ENCODE results near the gene AKR1C4. TPM values are rescaled to one million over a fixed set of nuclear protein-coding genes. Genes with fewer than 3 reads are reported as not detected.
"Not testable (repeated sequence)": the region's sequence is repeated elsewhere in the genome, so short reads cannot be mapped to it uniquely, and the experiment has no call there.

AKR1C4 gene
- total RNA-seq, 6 experiments from 2014 or later: not detected

- Mint-ChIP-seq H3K36me3 (ENCODE audit: low read depth) (no peaks in the 10 kb centered on the region), H3K4me1 (ENCODE audit: low read depth) (no peaks in the 10 kb centered on the region), H3K27me3 (ENCODE audit: insufficient read depth) (peaks cover 3% of the 10 kb centered on the region), H3K4me3 (no peak overlapping the region), H3K27ac (no peak overlapping the region), H3K9me3 (no peaks in the 10 kb centered on the region)
- DNase-seq: no peak
- TF ChIP-seq CTCF (IDR thresholded peaks at IDR 0.05): no peak
Observed at GRCh38 chr10:5229019-5229418, 32.4 kb downstream of the AKR1C4 start.

GRCh38 chr10:5233324-5233723, 36.7 kb downstream of the AKR1C4 start:
- Mint-ChIP-seq H3K4me1 (ENCODE audit: low read depth) (no peaks in the 10 kb centered on the region), H3K27me3 (ENCODE audit: insufficient read depth) (peaks cover 3% of the 10 kb centered on the region), H3K36me3 (ENCODE audit: low read depth) (no peaks in the 10 kb centered on the region), H3K4me3 (no peak overlapping the region), H3K9me3 (no peaks in the 10 kb centered on the region; the same call in 1 of the 2 replicates), H3K27ac (no peak overlapping the region)
- no peak for DNase-seq
- TF ChIP-seq CTCF (IDR thresholded peaks at IDR 0.05): no peak

DNA sequence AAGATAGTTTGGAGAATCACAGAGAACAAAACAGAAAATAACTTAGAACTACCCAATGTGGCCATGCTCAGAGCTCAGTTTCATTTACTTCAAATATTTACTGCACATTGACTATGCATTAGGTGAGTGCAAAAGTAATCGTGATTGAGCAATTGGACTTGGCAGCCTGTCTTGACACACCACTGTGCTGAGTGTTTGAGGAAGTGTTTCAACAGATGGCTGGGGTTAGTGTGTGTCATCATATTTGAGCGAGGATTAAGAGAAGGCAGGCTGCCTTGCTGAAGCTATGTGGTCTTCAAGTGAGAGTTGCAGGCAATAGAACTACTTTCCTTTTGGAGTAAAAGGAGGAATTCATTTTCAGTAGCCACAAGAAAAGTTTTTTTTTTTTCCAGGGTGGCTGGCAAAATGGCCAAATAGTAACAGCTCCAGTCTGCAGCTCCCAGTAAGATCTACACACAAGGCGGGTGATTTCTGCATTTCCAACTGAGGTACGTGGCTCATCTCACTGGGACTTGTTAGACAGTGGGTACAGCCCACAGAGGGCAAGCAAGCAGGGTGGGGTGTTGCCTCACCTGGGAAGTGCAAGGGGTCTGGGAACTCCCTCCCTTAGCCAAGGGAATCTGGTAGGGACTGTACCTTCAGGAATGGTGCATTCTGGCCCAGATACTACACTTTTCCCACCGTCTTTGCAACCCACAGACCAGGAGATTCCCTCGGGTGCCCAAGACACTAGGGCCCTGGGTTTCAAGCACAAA, 37.6 kb downstream of the AKR1C4 start:
- TF ChIP-seq CTCF (IDR thresholded peaks at IDR 0.05): no peak
- no peaks in the 10 kb centered on the region; the same call in 1 of the 2 replicates for H3K9me3 Mint-ChIP-seq

GRCh38 chr10:5237541-5237940, 40.9 kb downstream of the AKR1C4 start:
- not testable (repeated sequence) for H3K27ac Mint-ChIP-seq; H3K4me3 Mint-ChIP-seq; H3K27me3 Mint-ChIP-seq (ENCODE audit: insufficient read depth); H3K9me3 Mint-ChIP-seq; DNase-seq; H3K36me3 Mint-ChIP-seq (ENCODE audit: low read depth); H3K4me1 Mint-ChIP-seq (ENCODE audit: low read depth)

More for the DNA sequence above, 37.6 kb downstream of the AKR1C4 start:
- Mint-ChIP-seq H3K4me1 (ENCODE audit: low read depth) (no peaks in the 10 kb centered on the region), H3K36me3 (ENCODE audit: low read depth) (no peaks in the 10 kb centered on the region), H3K27ac (no peak overlapping the region), H3K4me3 (no peak overlapping the region), H3K27me3 (ENCODE audit: insufficient read depth) (peaks cover 3% of the 10 kb centered on the region)
- DNase-seq: no peak

- Mint-ChIP-seq H3K4me1 (ENCODE audit: low read depth) (no peaks in the 10 kb centered on the region), H3K9me3 (no peaks in the 10 kb centered on the region; the same call in 1 of the 2 replicates), H3K27me3 (ENCODE audit: insufficient read depth) (peaks cover 7% of the 10 kb centered on the region), H3K36me3 (ENCODE audit: low read depth) (no peaks in the 10 kb centered on the region), H3K4me3 (no peak overlapping the region), H3K27ac (no peak overlapping the region)
- DNase-seq: no peak
- no peak for TF ChIP-seq CTCF (IDR thresholded peaks at IDR 0.05)
Observed at GRCh38 chr10:5242585-5242984, 45.9 kb downstream of the AKR1C4 start.

- no peaks in the 10 kb centered on the region for H3K9me3 Mint-ChIP-seq
- TF ChIP-seq CTCF (IDR thresholded peaks at IDR 0.05): no peak
- no peak for DNase-seq
Observed at GRCh38 chr10:5243521-5243987, 46.9 kb downstream of the AKR1C4 start.

More at GRCh38 chr10:5243521-5243987, 46.9 kb downstream of the AKR1C4 start:
- H3K4me1 Mint-ChIP-seq (ENCODE audit: low read depth): no peaks in the 10 kb centered on the region
- no peaks in the 10 kb centered on the region for H3K36me3 Mint-ChIP-seq (ENCODE audit: low read depth)
- no peak overlapping the region for H3K4me3 Mint-ChIP-seq
- peaks cover 7% of the 10 kb centered on the region for H3K27me3 Mint-ChIP-seq (ENCODE audit: insufficient read depth)
- H3K27ac Mint-ChIP-seq: no peak overlapping the region

Data from HFFc6 (cell line).